AG09319 (cell line): ENCODE measurements around the gene TAB3.
"Not testable (repeated sequence)": the region's sequence is repeated elsewhere in the genome, so short reads cannot be mapped to it uniquely, and the experiment has no call there.

Experiments
- DNase-seq: peaks from one replicate; pipeline ENCODE4 v3.0.0-alpha.2; 2010; ENCODE audit warnings: low read depth; ENCODE audit errors: extremely low read depth
- CTCF ChIP-seq: IDR thresholded peaks from 2 replicates; pipeline ENCODE4 v1.5.1; 2011; ENCODE audit warnings: low read depth, mild to moderate bottlenecking, inconsistent platforms, low read length, moderate library complexity

The TAB3 gene

GRCh38 chrX:30806187-30806728, 82.8 kb downstream of the TAB3 start:
- TF ChIP-seq CTCF = no peak
- no peak for DNase-seq

GRCh38 chrX:30804462-30804861, 84.6 kb downstream of the TAB3 start:
- no peak for TF ChIP-seq CTCF
- DNase-seq = no peak

- TF ChIP-seq CTCF = no peak
Observed at GRCh38 chrX:30800901-30801300, 88.2 kb downstream of the TAB3 start.

GRCh38 chrX:30799327-30799726, 89.7 kb downstream of the TAB3 start:
- TF ChIP-seq CTCF = no peak
- no peak for DNase-seq

More at GRCh38 chrX:30800901-30801300, 88.2 kb downstream of the TAB3 start:
- no peak for DNase-seq

- no peak for DNase-seq
- no peak for TF ChIP-seq CTCF
Observed at GRCh38 chrX:30798810-30799209, 90.2 kb downstream of the TAB3 start.

- DNase-seq = not testable (repeated sequence)
Observed at GRCh38 chrX:30797301-30797700, 91.8 kb downstream of the TAB3 start.

- no peak for DNase-seq
- no peak for TF ChIP-seq CTCF
Observed at GRCh38 chrX:30795981-30796958, 92.8 kb downstream of the TAB3 start.

GRCh38 chrX:30794497-30794896, 94.6 kb downstream of the TAB3 start:
- TF ChIP-seq CTCF = no peak
- DNase-seq = no peak
